NB4 (cell line): ENCODE measurements around the gene RESP18.

Source experiments
- DNase-seq: peaks from one replicate; pipeline ENCODE4 v3.0.0; 2010; ENCODE audit warnings: low read depth
- H3K4me3 ChIP-seq: one replicate; pipeline ENCODE4 v1.5.1; 2011; ENCODE audit warnings: mild to moderate bottlenecking, low read depth, low read length, moderate library complexity
- MYC ChIP-seq: IDR thresholded peaks from 2 replicates; pipeline ENCODE4 v1.6.1; 2011; ENCODE audit warnings: low read depth, low read length
- POLR2A ChIP-seq: IDR thresholded peaks from 2 replicates; pipeline ENCODE4 v1.6.1; 2011; ENCODE audit warnings: mild to moderate bottlenecking; ENCODE audit not compliant: insufficient read length; ENCODE audit errors: extremely low read depth
- TF ChIP-seq, protein P1 (sequence below): IDR thresholded peaks from one replicate; pipeline ENCODE4 v1.5.1; 2012; ENCODE audit warnings: low read depth, low read length
- TF ChIP-seq, protein P2 (sequence below): IDR thresholded peaks from 2 replicates; pipeline ENCODE4 v1.6.1; 2011; ENCODE audit warnings: low read depth, low read length

RESP18 gene

DNA sequence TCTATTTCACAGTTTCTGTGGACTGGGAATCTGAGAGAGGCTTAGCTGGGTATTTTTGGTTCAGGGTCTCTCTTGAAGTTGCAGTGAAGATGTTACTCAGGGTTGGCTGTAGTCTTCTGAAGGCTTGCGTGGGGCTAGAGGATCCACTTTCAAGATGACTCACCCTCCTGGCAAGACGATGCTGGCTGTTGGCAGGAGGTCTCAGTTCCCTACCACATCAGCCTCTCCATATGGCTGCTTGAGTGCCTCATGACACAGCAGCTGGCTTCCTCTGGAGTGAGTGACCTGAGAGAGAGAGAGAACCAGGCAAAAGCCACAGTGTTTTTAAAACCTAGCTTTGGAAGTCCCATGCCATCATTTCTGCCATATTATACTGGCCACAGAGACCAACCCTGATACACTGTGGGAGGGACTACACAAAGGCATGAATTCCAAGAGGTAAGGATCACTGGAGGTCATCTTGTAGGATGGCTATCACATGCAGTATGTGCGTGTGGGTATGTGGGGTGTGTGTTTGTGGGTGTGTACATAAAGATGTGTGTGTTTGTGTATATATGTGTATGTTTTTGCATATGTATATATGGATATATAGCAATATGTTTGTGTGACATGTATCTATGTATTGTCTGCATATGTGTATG, 30.1 kb upstream of the RESP18 start:
- peak; percentile 91 for DNase-seq
- H3K4me3 ChIP-seq, result no peak overlapping the region
- TF ChIP-seq MYC (no peak), POLR2A (no peak)
- TF ChIP-seq, protein P1, sequence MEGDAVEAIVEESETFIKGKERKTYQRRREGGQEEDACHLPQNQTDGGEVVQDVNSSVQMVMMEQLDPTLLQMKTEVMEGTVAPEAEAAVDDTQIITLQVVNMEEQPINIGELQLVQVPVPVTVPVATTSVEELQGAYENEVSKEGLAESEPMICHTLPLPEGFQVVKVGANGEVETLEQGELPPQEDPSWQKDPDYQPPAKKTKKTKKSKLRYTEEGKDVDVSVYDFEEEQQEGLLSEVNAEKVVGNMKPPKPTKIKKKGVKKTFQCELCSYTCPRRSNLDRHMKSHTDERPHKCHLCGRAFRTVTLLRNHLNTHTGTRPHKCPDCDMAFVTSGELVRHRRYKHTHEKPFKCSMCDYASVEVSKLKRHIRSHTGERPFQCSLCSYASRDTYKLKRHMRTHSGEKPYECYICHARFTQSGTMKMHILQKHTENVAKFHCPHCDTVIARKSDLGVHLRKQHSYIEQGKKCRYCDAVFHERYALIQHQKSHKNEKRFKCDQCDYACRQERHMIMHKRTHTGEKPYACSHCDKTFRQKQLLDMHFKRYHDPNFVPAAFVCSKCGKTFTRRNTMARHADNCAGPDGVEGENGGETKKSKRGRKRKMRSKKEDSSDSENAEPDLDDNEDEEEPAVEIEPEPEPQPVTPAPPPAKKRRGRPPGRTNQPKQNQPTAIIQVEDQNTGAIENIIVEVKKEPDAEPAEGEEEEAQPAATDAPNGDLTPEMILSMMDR, result no peak
- TF ChIP-seq, protein P2, sequence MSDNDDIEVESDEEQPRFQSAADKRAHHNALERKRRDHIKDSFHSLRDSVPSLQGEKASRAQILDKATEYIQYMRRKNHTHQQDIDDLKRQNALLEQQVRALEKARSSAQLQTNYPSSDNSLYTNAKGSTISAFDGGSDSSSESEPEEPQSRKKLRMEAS, result no peak

- TF ChIP-seq MYC, result no peak
- TF ChIP-seq, protein P1, result no peak
- TF ChIP-seq, protein P2, result peak; percentile 12; the same call in 1 of the 2 replicates
- TF ChIP-seq POLR2A, result no peak
- no peak overlapping the region for H3K4me3 ChIP-seq
- no peak for DNase-seq
These were observed 29.5 kb upstream of the RESP18 start for GRCh38 chr2:219362072-219362471.

GRCh38 chr2:219358170-219359075, 25.9 kb upstream of the RESP18 start:
- DNase-seq, result peak; percentile 62
- TF ChIP-seq, protein P2, result no peak
- TF ChIP-seq, protein P1, result no peak
- no peak for TF ChIP-seq POLR2A
- TF ChIP-seq MYC, result no peak
- H3K4me3 ChIP-seq, result peak overlapping the region; percentile 38

GRCh38 chr2:219356834-219357233, 24.3 kb upstream of the RESP18 start:
- peak; percentile 94 for DNase-seq
- no peak for TF ChIP-seq POLR2A
- TF ChIP-seq, protein P2, result no peak
- no peak for TF ChIP-seq MYC
- H3K4me3 ChIP-seq, result no peak overlapping the region

DNA sequence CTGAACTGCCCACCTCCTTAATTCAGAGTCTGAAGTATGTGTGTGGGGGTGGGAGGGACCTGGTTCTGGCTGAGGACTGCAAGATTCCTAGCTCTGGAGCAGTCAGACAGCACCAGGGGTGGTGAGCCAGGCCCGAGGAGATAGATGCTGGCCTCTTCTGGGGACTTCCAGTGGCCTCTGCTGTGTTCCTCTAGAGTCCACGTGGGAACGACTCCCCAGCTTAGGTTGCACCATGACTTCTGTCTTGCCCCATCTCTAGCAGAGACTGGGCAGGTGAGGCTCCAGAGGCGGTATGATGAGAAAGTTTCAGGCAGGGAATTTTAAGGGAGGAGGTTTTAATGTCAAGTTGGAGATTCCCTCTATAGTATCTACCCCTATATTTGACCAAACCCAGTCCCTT, 22.0 kb upstream of the RESP18 start:
- DNase-seq, result no peak
- TF ChIP-seq, protein P1, result no peak
- TF ChIP-seq, protein P2, result no peak
- no peak for TF ChIP-seq POLR2A
- no peak for TF ChIP-seq MYC
- H3K4me3 ChIP-seq, result no peak overlapping the region

- no peak for DNase-seq
- TF ChIP-seq POLR2A (no peak), MYC (no peak)
- TF ChIP-seq, protein P1, result no peak
- TF ChIP-seq, protein P2, result no peak
- H3K4me3 ChIP-seq, result no peak overlapping the region
These were observed 20.6 kb upstream of the RESP18 start for GRCh38 chr2:219353129-219353528.
